ENCODE data around the gene ZNF385B. TPM values are rescaled to one million over a fixed set of nuclear protein-coding genes. Genes with fewer than 3 reads are reported as not detected.

ZNF385B gene
- total and polyA plus RNA-seq, 4 donors = 13.5 to 70.8 (median 45.2) TPM

DNA sequence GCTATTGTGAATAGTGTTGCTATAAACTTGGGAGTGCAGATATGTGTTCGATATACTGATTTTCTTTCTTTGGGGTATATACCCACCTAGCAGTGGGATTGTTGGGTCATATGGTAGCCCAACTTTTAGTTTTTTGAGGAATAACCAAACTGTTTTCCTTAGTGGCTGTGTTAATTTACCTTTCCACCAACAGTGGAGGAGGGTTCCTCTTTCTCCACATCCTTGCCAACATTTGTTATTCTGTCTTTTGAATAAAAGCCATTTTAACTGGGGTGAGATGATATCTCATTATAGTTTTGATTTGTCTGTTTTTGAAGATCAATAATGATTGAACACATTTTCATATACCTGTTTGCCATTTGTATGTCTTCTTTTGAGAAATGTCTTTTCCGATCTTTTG is 314.8 kb downstream of the ZNF385B start:
- DNase-seq (no peak), ATAC-seq (ENCODE audit: insufficient read depth, low FRiP score) (no peak)
- Histone ChIP-seq H3K27ac (ENCODE audit: low read depth in 1 of 2, low read length in 1 of 2) (no peak overlapping the region), H3K36me3 (ENCODE audit: control insufficient read depth in 4 of 4, insufficient read depth in 4 of 4, low read length in 4 of 4) (no peaks in the 10 kb centered on the region), H3K9ac (ENCODE audit: insufficient read depth in 1 of 2, low read length in 2 of 2) (no peak overlapping the region), H3K9me3 (ENCODE audit: control insufficient read depth in 4 of 4, insufficient read depth in 3 of 4, low read length in 3 of 4) (no peaks in the 10 kb centered on the region), H3K27me3 (ENCODE audit: control insufficient read depth in 3 of 3, insufficient read depth in 3 of 3, low read length in 2 of 3) (no peaks in the 10 kb centered on the region), H3K4me3 (no peak overlapping the region), H3K4me1 (ENCODE audit: control insufficient read depth in 5 of 5, insufficient read depth in 5 of 5, low read length in 5 of 5) (peaks cover 0 to 1% (median 0%) of the 10 kb centered on the region in 5 donors)
- 91 to 96% methylated on average over 2 of the region's 2 CpGs for WGBS, 2 donors
- TF ChIP-seq CTCF (IDR thresholded peaks at IDR 0.05; ENCODE audit: control extremely low read depth, extremely low read depth) = no peak

DNA sequence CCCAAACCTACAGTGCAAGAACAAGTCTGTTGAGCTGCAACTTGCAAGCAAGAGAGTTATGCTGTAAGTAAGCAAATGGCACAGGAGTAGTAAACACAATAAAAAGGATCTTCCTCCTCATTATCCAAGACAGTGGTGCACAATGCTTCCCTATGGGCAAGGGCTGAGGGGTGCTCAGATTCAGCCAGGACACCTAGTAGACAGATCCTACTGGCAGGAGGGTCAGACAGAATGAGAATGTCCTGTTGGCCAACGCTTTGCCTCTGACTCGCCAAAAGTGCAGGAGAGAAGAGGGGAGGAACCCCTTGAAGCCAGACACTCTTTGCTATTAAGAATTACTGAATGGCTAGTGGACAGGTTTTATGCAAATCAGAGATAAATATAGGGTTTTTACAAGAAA is 316.4 kb downstream of the ZNF385B start:
- Histone ChIP-seq H3K4me3 (no peak overlapping the region), H3K36me3 (ENCODE audit: control insufficient read depth in 4 of 4, insufficient read depth in 4 of 4, low read length in 4 of 4) (no peaks in the 10 kb centered on the region), H3K27me3 (ENCODE audit: control insufficient read depth in 3 of 3, insufficient read depth in 3 of 3, low read length in 2 of 3) (no peaks in the 10 kb centered on the region), H3K4me1 (ENCODE audit: control insufficient read depth in 5 of 5, insufficient read depth in 5 of 5, low read length in 5 of 5) (peaks cover 0 to 5% (median 0%) of the 10 kb centered on the region in 5 donors), H3K27ac (ENCODE audit: low read depth in 1 of 2, low read length in 1 of 2) (no peak overlapping the region), H3K9me3 (ENCODE audit: control insufficient read depth in 4 of 4, insufficient read depth in 3 of 4, low read length in 3 of 4) (no peaks in the 10 kb centered on the region), H3K9ac (ENCODE audit: insufficient read depth in 1 of 2, low read length in 2 of 2) (no peak overlapping the region)
- TF ChIP-seq CTCF (IDR thresholded peaks at IDR 0.05; ENCODE audit: control extremely low read depth, extremely low read depth) = no peak
- ATAC-seq (ENCODE audit: insufficient read depth, low FRiP score) (no peak), DNase-seq (no peak)
- WGBS, 2 donors = 62 to 71% methylated on average over 2 of the region's 2 CpGs

DNA sequence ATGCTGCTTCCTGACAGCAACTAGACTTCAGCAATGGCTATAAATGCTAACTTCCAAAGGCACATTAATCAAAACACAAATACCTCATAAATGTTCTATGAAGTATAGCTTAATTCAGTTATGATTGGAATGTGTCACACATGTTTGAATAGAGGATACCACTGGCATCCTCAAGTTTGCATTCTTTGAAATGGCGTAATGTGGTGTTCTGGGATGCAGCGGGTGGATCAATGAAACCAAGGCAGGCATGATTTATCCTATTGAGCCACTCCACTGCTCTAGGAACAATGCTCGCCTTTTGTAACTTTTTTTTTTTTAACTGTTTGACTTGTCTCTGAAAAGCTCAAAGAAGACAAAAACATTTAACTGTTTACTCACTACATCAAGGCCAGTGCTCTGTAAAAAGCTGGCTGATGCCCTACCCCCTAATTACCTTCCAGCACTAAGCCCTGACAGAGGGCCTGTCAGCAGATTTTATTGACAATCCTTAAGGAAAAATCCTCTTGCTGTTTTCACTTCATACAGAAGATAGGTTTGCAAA is 318.0 kb downstream of the ZNF385B start:
- DNase-seq = no peak
- TF ChIP-seq CTCF (IDR thresholded peaks at IDR 0.05; ENCODE audit: control extremely low read depth, extremely low read depth) = no peak
- 72 to 78% methylated on average over 3 of the region's 3 CpGs for WGBS, 2 donors

GRCh38 chr2:179541586-179541985 is 319.8 kb downstream of the ZNF385B start:
- Histone ChIP-seq H3K9me3 (ENCODE audit: control insufficient read depth in 4 of 4, insufficient read depth in 3 of 4, low read length in 3 of 4) (peaks cover 0 to 2% (median 0%) of the 10 kb centered on the region in 4 donors), H3K4me3 (no peak overlapping the region), H3K4me1 (ENCODE audit: control insufficient read depth in 5 of 5, insufficient read depth in 5 of 5, low read length in 5 of 5) (peaks cover 0 to 5% (median 0%) of the 10 kb centered on the region in 5 donors), H3K27me3 (ENCODE audit: control insufficient read depth in 3 of 3, insufficient read depth in 3 of 3, low read length in 2 of 3) (no peaks in the 10 kb centered on the region), H3K27ac (ENCODE audit: low read depth in 1 of 2, low read length in 1 of 2) (no peak overlapping the region), H3K36me3 (ENCODE audit: control insufficient read depth in 4 of 4, insufficient read depth in 4 of 4, low read length in 4 of 4) (peaks cover 0 to 1% (median 0%) of the 10 kb centered on the region in 4 donors), H3K9ac (ENCODE audit: insufficient read depth in 1 of 2, low read length in 2 of 2) (no peak overlapping the region)
- peak in 2 of 3 donors; percentile 17 to 40 for DNase-seq
- no peak for ATAC-seq (ENCODE audit: insufficient read depth, low FRiP score)
- TF ChIP-seq CTCF (IDR thresholded peaks at IDR 0.05; ENCODE audit: control extremely low read depth, extremely low read depth) = no peak
- 71 to 75% methylated on average over 4 of the region's 4 CpGs for WGBS, 2 donors

More for the DNA sequence above, 318.0 kb downstream of the ZNF385B start:
- Histone ChIP-seq H3K36me3 (ENCODE audit: control insufficient read depth in 4 of 4, insufficient read depth in 4 of 4, low read length in 4 of 4) (no peaks in the 10 kb centered on the region), H3K4me1 (ENCODE audit: control insufficient read depth in 5 of 5, insufficient read depth in 5 of 5, low read length in 5 of 5) (peaks cover 0 to 5% (median 0%) of the 10 kb centered on the region in 5 donors), H3K4me3 (no peak overlapping the region), H3K9me3 (ENCODE audit: control insufficient read depth in 4 of 4, insufficient read depth in 3 of 4, low read length in 3 of 4) (peaks cover 0 to 2% (median 0%) of the 10 kb centered on the region in 4 donors), H3K9ac (ENCODE audit: insufficient read depth in 1 of 2, low read length in 2 of 2) (no peak overlapping the region), H3K27ac (ENCODE audit: low read depth in 1 of 2, low read length in 1 of 2) (no peak overlapping the region), H3K27me3 (ENCODE audit: control insufficient read depth in 3 of 3, insufficient read depth in 3 of 3, low read length in 2 of 3) (no peaks in the 10 kb centered on the region)
- ATAC-seq (ENCODE audit: insufficient read depth, low FRiP score) = no peak

Data from lung (tissue), 12 donors.